Putamen (tissue), 1 donor: ENCODE data around the gene TECR.
"Not testable (repeated sequence)": the region's sequence is repeated elsewhere in the genome, so short reads cannot be mapped to it uniquely, and the experiment has no call there.

Experiments
- DNase-seq: peaks from one replicate; pipeline ENCODE4 v3.0.0-alpha.2; 2016; ENCODE audit warnings: low spot score

The TECR gene

GRCh38 chr19:14585187-14585586 lies 55.8 kb downstream of the TECR start:
- DNase-seq: not testable (repeated sequence)

- DNase-seq: not testable (repeated sequence)
Observed at GRCh38 chr19:14589433-14589832, 60.0 kb downstream of the TECR start.

- no peak for DNase-seq
Observed at GRCh38 chr19:14595558-14595957, 66.2 kb downstream of the TECR start.

GRCh38 chr19:14599548-14600147 lies 70.3 kb downstream of the TECR start:
- no peak for DNase-seq

DNA sequence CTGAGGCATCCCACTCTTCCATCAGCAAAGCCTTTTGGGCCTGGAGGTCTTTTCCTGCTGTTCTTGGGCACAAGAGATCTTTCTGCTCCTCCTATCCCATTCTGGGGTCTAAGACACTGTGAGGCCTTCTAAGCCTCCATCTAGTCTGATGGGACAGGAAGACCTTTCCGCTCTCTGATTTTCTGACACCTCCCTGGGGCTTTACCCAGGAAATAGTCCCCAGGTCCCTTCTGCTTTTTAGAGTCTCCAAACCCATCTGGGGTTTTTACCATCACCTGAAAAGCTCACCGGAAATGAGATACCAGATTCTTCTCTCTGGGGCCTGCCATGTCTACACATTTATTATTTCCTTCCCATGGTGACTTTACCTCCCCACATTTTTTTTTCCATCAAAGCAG lies 74.6 kb downstream of the TECR start:
- DNase-seq: no peak

- DNase-seq: no peak
Observed at GRCh38 chr19:14606627-14607026, 77.2 kb downstream of the TECR start.

DNA sequence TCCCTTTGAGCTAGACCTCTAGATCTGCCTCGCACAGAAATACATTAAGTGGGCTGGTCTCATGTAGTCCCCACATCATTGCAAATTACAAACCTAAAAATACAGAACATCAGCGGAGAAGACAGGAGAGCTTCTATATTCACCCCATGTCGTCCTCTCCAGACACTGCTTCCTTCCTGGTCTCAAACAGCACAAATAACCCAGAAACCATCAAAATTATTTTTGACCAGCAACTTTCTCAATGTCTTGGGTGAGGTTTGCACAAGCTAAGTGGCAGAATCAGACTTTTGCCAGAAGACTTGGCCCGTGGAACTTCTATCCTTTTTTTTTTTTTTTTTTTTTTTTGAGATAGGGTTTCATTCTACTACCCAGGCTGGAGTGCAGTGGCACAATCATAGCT lies 81.7 kb downstream of the TECR start:
- peak; percentile 6 for DNase-seq

GRCh38 chr19:14612242-14612641 lies 82.8 kb downstream of the TECR start:
- DNase-seq: not testable (repeated sequence)

GRCh38 chr19:14612657-14613056 lies 83.3 kb downstream of the TECR start:
- no peak for DNase-seq

- not testable (repeated sequence) for DNase-seq
Observed at GRCh38 chr19:14613399-14614098, 84.2 kb downstream of the TECR start.

DNA sequence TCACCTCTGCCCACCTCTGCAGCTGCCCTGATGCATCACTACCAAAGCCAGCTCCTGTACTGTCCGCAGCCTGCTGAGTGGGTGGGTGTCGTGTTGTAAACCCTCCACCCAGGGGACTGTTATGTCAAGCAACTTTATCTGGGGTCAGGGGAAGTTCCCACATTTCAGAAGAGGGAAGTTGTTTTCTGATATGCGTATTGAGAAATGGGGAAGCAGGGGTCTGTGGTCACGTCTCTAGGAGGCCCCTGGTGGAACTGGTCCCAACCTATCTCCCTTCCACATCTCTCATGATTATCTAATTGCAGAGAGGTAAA lies 84.7 kb downstream of the TECR start:
- no peak for DNase-seq
